Activated B cell treated with CpG ODN at 0.5 μM for 24 hours (primary cell): ENCODE measurements around the gene ALKBH4. TPM values are rescaled to one million over a fixed set of nuclear protein-coding genes. Genes with fewer than 3 reads are reported as not detected.
A peak's percentile ranks its signal among the peaks of the same experiment; 100 is the strongest.
"Not testable (repeated sequence)": the region's sequence is repeated elsewhere in the genome, so short reads cannot be mapped to it uniquely, and the experiment has no call there.

ENCODE experiments used
- ATAC-seq: fragments of 200-7000 bp; cut with Tn5 transposase; one replicate; pipeline ENCODE4 v1.10.0; 2021; ENCODE audit warnings: low read depth, mild to moderate bottlenecking, moderate library complexity
- CTCF ChIA-PET: fragments of 350-600 bp; sonication (Branson Sonifier 250); formaldehyde crosslinking; loops from one replicate; lab custom pipeline; 2021; ENCODE audit warnings: antibody characterized with exemption; lab: Charles Lee
- POLR2A ChIA-PET: fragments of 350-600 bp; sonication (Branson Sonifier 250); formaldehyde crosslinking; loops from one replicate; lab custom pipeline; 2021; ENCODE audit warnings: antibody characterized with exemption; lab: Charles Lee
- DNase-seq: peaks from one replicate; pipeline ENCODE4 v3.0.0; 2022
- H3K27ac Mint-ChIP-seq: one replicate; pipeline ENCODE4 v1.8.0; 2020; ENCODE audit warnings: mixed read lengths
- H3K27me3 Mint-ChIP-seq: one replicate; pipeline ENCODE4 v1.8.0; 2021; ENCODE audit warnings: mixed read lengths
- H3K36me3 Mint-ChIP-seq: one replicate; pipeline ENCODE4 v1.8.0; 2021; ENCODE audit warnings: low read depth, mixed read lengths
- H3K4me1 Mint-ChIP-seq: one replicate; pipeline ENCODE4 v1.8.0; 2021; ENCODE audit warnings: mixed read lengths
- H3K4me3 Mint-ChIP-seq: one replicate; pipeline ENCODE4 v1.8.0; 2020; ENCODE audit warnings: mild to moderate bottlenecking, mixed read lengths
- H3K9me3 Mint-ChIP-seq: one replicate; pipeline ENCODE4 v1.8.0; 2020; ENCODE audit warnings: mixed read lengths
- intact Hi-C: fragments of 100-400 bp; cut with micrococcal nuclease; formaldehyde crosslinking; loops from one replicate; pipeline ENCODE4 v1.15.1; 2024
- total RNA-seq: library from RNA; stranded (reverse); gene quantifications from 2 replicates; pipeline ENCODE4 v1.2.3, GENCODE V29; 2022

The ALKBH4 gene
- total RNA-seq, 1 donor from 2014 or later, result 7.8 TPM

- H3K27ac Mint-ChIP-seq, intact Hi-C loops: not testable (repeated sequence)
Measured at GRCh38 chr7:102496861-102497260, 32.2 kb upstream of the ALKBH4 start.

DNA sequence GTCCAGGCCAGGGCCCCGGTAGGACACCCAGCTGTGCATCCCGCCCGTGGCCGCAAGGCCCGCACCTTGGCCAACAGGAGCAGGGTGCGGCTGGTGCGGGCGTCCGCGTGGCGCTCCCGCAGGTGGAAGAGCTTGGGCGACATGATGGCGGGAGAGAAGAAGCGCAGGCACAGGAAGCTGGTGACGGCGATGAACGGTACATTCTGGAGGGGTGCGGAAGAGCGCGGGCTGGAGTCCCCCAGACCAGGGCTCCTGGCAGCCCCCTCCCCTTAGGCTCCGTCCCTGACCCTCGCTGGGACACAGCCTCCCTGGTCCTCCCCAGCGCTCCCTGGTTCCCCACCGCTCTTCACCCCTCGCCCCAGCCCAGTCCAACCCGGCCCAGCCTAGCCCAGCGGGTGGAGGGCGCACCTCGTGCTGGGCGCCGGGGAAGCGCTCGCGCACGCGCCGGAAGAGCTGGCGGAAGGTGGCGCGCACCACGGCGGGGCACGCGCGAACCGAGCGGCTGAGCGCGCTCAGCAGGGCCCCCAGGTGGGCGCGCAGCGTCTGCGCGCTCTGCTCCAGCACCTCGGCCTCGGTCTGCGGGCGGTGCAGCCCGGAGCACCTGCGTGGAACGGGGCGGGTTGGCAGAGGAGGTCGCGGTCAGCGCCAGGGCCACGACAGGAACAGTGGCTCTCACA lies 29.9 kb upstream of the ALKBH4 start:
- CTCF ChIA-PET, H3K4me1 Mint-ChIP-seq, H3K9me3 Mint-ChIP-seq: not testable (repeated sequence)

More at GRCh38 chr7:102496861-102497260, 32.2 kb upstream of the ALKBH4 start:
- ATAC-seq, DNase-seq, H3K4me1 Mint-ChIP-seq, H3K27me3 Mint-ChIP-seq, POLR2A ChIA-PET, CTCF ChIA-PET, H3K4me3 Mint-ChIP-seq, H3K9me3 Mint-ChIP-seq, H3K36me3 Mint-ChIP-seq: not testable (repeated sequence)

GRCh38 chr7:102494026-102494425 lies 29.4 kb upstream of the ALKBH4 start:
- H3K4me3 Mint-ChIP-seq, result not testable (repeated sequence)

More for the DNA sequence above, 29.9 kb upstream of the ALKBH4 start:
- POLR2A ChIA-PET, H3K4me3 Mint-ChIP-seq, H3K36me3 Mint-ChIP-seq, H3K27me3 Mint-ChIP-seq, H3K27ac Mint-ChIP-seq, intact Hi-C loops, DNase-seq: not testable (repeated sequence)
- ATAC-seq, result peak; percentile 77

GRCh38 chr7:102493220-102493935 lies 28.7 kb upstream of the ALKBH4 start:
- H3K36me3 Mint-ChIP-seq, DNase-seq, POLR2A ChIA-PET, CTCF ChIA-PET, intact Hi-C loops, H3K27me3 Mint-ChIP-seq, H3K9me3 Mint-ChIP-seq, H3K27ac Mint-ChIP-seq, H3K4me1 Mint-ChIP-seq, H3K4me3 Mint-ChIP-seq: not testable (repeated sequence)
- ATAC-seq, result peak; percentile 60

More at GRCh38 chr7:102494026-102494425, 29.4 kb upstream of the ALKBH4 start:
- H3K4me1 Mint-ChIP-seq, DNase-seq, H3K36me3 Mint-ChIP-seq, CTCF ChIA-PET, H3K27me3 Mint-ChIP-seq, H3K27ac Mint-ChIP-seq, POLR2A ChIA-PET, H3K9me3 Mint-ChIP-seq, intact Hi-C loops: not testable (repeated sequence)
- peak; percentile 1 for ATAC-seq

GRCh38 chr7:102490529-102491075 lies 25.9 kb upstream of the ALKBH4 start:
- DNase-seq (peak; percentile 61), ATAC-seq (peak; percentile 49)
- POLR2A ChIA-PET, H3K4me1 Mint-ChIP-seq, H3K27ac Mint-ChIP-seq, intact Hi-C loops, H3K36me3 Mint-ChIP-seq, H3K9me3 Mint-ChIP-seq, H3K27me3 Mint-ChIP-seq, CTCF ChIA-PET, H3K4me3 Mint-ChIP-seq: not testable (repeated sequence)

DNA sequence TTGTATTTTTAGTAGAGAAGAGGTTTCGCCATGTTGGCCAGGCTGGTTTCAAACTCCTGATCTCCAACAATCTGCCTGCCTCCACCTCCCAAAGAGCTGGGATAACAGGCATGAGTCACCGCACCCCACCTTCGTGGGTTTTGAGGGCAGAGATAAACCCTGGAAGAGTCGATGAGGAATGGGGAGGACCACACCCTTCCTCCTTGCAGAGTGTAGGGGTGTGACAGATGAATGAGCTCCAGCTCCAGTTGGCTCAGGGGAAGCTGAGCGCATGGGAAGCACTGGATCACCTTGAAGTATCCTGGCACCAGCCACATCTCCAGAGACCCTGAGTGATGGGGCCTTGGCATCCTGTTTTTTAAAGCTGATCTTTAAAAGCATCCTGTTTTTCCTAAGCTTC lies 19.7 kb upstream of the ALKBH4 start:
- H3K36me3 Mint-ChIP-seq, CTCF ChIA-PET, H3K4me3 Mint-ChIP-seq, H3K9me3 Mint-ChIP-seq, H3K4me1 Mint-ChIP-seq, DNase-seq, H3K27ac Mint-ChIP-seq, intact Hi-C loops, H3K27me3 Mint-ChIP-seq, ATAC-seq, POLR2A ChIA-PET: not testable (repeated sequence)

DNA sequence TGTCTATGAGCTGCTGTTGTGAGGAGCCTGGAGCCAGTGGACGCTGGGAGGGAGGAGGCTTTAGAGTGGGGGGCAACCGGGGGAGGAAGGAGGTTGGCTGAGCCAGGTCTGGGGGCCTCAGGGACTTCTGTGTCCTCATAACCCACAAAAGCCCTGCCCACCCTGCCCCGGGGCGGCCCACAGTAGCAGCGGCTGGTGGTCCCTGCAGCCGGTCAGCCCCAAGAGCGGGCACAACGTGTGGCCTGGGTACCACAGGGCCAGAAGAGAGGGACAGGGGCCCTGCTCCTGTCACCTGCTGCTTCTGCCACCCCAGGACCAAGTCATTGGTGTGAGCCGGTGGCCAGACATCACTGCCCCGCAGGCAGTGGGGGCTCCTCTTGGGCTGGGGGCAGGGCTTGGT lies 17.3 kb upstream of the ALKBH4 start:
- DNase-seq, intact Hi-C loops, H3K4me3 Mint-ChIP-seq, ATAC-seq, H3K36me3 Mint-ChIP-seq, CTCF ChIA-PET, POLR2A ChIA-PET, H3K27ac Mint-ChIP-seq, H3K9me3 Mint-ChIP-seq, H3K27me3 Mint-ChIP-seq, H3K4me1 Mint-ChIP-seq: not testable (repeated sequence)

- ATAC-seq, H3K4me3 Mint-ChIP-seq, H3K9me3 Mint-ChIP-seq, H3K27ac Mint-ChIP-seq, intact Hi-C loops, H3K36me3 Mint-ChIP-seq, CTCF ChIA-PET, H3K27me3 Mint-ChIP-seq, H3K4me1 Mint-ChIP-seq, POLR2A ChIA-PET: not testable (repeated sequence)
- peak; percentile 31 for DNase-seq
Measured at GRCh38 chr7:102479982-102480637, 15.4 kb upstream of the ALKBH4 start.

GRCh38 chr7:102479209-102479584 lies 14.5 kb upstream of the ALKBH4 start:
- CTCF ChIA-PET, H3K36me3 Mint-ChIP-seq, H3K27ac Mint-ChIP-seq, POLR2A ChIA-PET, H3K27me3 Mint-ChIP-seq, intact Hi-C loops, H3K4me1 Mint-ChIP-seq, DNase-seq, H3K9me3 Mint-ChIP-seq, H3K4me3 Mint-ChIP-seq: not testable (repeated sequence)
- ATAC-seq, result peak; percentile 12

DNA sequence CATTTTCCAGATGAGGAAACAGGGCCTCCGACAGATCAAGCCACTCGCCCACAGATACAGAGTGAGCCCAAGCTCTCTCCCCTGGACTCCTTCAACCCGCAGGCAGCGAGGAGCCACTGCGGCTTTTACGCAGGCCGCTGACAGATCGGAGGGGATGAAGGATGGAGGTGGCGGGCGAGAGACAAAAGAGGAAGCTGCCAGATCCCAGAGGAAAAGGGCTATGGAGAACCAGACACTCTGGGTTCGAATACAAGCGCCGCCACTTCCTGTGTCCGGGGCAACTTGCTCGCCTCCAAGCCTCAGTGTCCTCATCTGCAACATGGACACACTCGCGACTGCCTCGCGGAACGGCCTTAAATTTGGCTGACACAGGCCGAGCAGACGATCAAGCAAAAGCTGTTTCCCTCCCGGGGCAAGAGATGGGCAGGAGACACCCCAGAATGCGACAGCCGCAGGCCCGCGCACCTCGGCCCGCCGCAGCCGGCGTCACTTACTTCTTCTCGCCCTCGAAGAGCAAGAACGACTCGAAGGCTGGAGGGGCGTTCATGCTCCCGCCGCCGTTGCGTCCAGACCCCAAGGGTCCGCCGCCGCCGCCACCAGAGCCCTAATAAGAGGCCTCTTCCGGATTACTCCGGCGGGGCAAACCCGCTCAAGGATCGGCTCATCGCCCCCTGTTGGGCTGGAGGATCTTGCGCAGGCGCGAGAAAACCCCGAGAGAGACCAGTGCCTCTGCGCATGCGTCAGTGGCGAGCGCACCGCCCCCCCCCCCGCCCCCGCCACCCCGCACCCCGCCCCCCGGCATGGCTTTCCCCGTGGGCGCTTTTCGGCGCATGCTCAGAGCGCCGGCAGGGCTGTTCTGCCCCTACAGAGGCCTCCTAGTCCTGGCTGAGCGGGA lies 13.9 kb upstream of the ALKBH4 start, which contains the start of gene POLR2J:
Gene POLR2J (minus strand): TSS at position 609 of the 895 bp plus-strand sequence. CDS start 62 bp downstream, at position 547.
- ATAC-seq, result peak; percentile 94
- CTCF ChIA-PET, H3K36me3 Mint-ChIP-seq, POLR2A ChIA-PET, H3K9me3 Mint-ChIP-seq, H3K27me3 Mint-ChIP-seq, intact Hi-C loops, H3K4me1 Mint-ChIP-seq: not testable (repeated sequence)
- DNase-seq, result peak; percentile 74
- Mint-ChIP-seq H3K27ac (peak within 1 kb of the TSS; percentile 86), H3K4me3 (peak within 1 kb of the TSS; percentile 90)

DNA sequence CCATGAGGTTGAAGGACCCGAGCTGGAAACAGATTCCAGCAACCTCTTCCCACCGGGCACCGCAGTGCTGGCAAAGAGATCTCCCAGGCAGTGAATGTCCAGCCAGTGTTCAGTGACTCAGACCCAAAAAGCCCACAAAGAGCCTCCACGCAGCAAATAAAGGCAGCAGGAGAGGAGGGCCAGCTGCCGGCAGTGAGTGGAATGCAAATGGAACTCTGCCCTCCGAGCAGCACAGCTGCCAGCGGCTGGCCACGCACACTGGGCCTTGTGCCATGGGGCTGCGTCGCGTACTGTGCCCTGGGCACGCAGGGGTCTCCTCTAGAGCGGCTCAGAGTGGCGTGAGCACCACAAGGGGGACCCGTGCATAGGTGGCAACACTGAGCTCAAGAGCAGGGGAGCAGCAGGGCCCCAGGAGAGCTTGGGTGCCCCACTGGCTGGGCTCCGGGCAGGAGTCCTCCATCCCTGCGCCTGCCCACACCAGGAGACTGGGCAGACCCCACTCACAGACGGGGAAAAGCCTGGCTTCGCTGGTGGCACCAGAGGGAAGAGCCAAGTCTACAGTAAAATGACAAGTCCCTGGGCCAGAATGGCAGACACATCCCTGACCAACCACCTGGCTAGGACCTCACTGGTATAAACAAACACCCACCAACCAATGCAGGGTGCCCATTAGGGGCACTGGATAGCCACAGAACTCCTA lies 10.2 kb upstream of the ALKBH4 start:
- H3K4me1 Mint-ChIP-seq, ATAC-seq, H3K27me3 Mint-ChIP-seq, H3K9me3 Mint-ChIP-seq, H3K27ac Mint-ChIP-seq, POLR2A ChIA-PET, intact Hi-C loops, CTCF ChIA-PET, H3K4me3 Mint-ChIP-seq: not testable (repeated sequence)
- H3K36me3 Mint-ChIP-seq, result peaks cover 31% of the 10 kb centered on the region
- DNase-seq, result peak; percentile 10
